ENCODE data around the gene TACO1. TPM values are rescaled to one million over a fixed set of nuclear protein-coding genes. Genes with fewer than 3 reads are reported as not detected.

TACO1 gene
- polyA plus RNA-seq, 3 donors from 2014 or later = 10.9 to 19.9 (median 19.6) TPM

DNA sequence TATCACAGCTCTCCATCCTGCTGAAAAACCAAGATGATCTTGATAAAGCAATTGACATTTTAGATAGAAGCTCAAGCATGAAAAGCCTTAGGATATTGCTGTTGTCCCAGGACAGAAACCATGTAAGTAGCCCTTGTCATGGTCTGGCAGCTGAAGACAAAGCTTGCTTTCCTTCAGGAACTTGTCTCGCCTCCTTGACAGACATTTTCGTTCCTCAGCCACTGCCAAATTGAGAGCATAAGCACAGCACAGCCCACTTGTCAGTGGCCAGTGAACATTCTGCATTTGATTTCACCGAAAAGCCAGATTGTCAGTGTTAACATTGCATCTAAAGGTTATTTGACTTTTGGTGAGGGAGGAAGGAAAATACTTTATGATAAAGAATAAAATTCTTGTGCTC is 57.1 kb downstream of the TACO1 start:
- Mint-ChIP-seq H3K27ac (peak overlapping the region in 2 of 6 donors; percentile 8 to 49), H3K9me3 (no peaks in the 10 kb centered on the region), H3K36me3 (peaks cover 22 to 44% (median 22%) of the 10 kb centered on the region in 3 donors), H3K4me3 (no peak overlapping the region), H3K4me1 (no peaks in the 10 kb centered on the region), H3K27me3 (ENCODE audit: low read depth in 3 of 3) (no peaks in the 10 kb centered on the region)
- DNase-seq = no peak

Other genes with a start within 250 kb of the TACO1 start
- gene CYB561, start 154.6 kb upstream of the TACO1 start, polyA plus RNA-seq = 10 to 100 TPM; 13.7 to 22.4 (median 21.0) TPM
- gene ACE, start 123.8 kb upstream of the TACO1 start, polyA plus RNA-seq = under 1 TPM in 1 of 3 donors, not detected in 2; 0.28 TPM
- not detected for gene KCNH6, start 77.5 kb upstream of the TACO1 start, polyA plus RNA-seq
- gene DCAF7, start 50.4 kb upstream of the TACO1 start, polyA plus RNA-seq = 100 to 1,000 TPM in 2 of 3 donors, 10 to 100 TPM in 1; 69.2 to 124 (median 113) TPM
- 10 to 100 TPM; 21.4 to 40.4 (median 31.9) TPM for gene MAP3K3, start 21.5 kb downstream of the TACO1 start, polyA plus RNA-seq
- gene LIMD2, start 99.2 kb downstream of the TACO1 start, polyA plus RNA-seq = 100 to 1,000 TPM; 273 to 573 (median 404) TPM
- 10 to 100 TPM; 22.3 to 34.9 (median 33.0) TPM for gene STRADA, start 140.9 kb downstream of the TACO1 start, polyA plus RNA-seq
- 10 to 100 TPM; 21.1 to 50.1 (median 43.3) TPM for gene CCDC47, start 172.7 kb downstream of the TACO1 start, polyA plus RNA-seq
- 10 to 100 TPM in 1 of 3 donors, 1 to 10 TPM in 2; 4.8 to 18.2 (median 5.5) TPM for gene DDX42, start 173.3 kb downstream of the TACO1 start, polyA plus RNA-seq
- 100 to 1,000 TPM; 130 to 222 (median 148) TPM for gene PSMC5, start 226.5 kb downstream of the TACO1 start, polyA plus RNA-seq
- 10 to 100 TPM; 13.3 to 37.9 (median 19.0) TPM for gene FTSJ3, start 226.8 kb downstream of the TACO1 start, polyA plus RNA-seq
- gene SMARCD2, start 241.8 kb downstream of the TACO1 start, polyA plus RNA-seq = 10 to 100 TPM; 77.9 to 83.7 (median 82.9) TPM

Measured in immature natural killer cell (primary cell).